CD14-positive monocyte (primary cell): Measurements from ENCODE around the gene GAN. TPM values are rescaled to one million over a fixed set of nuclear protein-coding genes. Genes with fewer than 3 reads are reported as not detected.
A peak's percentile ranks its signal among the peaks of the same experiment; 100 is the strongest.

Experiments used
- DNase-seq, 3 donors: peaks; one replicate each; pipeline ENCODE4 v3.0.0-alpha.2; 2011 to 2022
- H2AFZ ChIP-seq: 2 replicates; pipeline ENCODE4 v1.6.0; 2012; ENCODE audit warnings: mild to moderate bottlenecking, low read depth, low read length, inconsistent platforms; ENCODE audit not compliant: insufficient read depth, poor library complexity, severe bottlenecking
- H3K27ac ChIP-seq, 2 donors: 1 replicate in 1 of 2; 2 replicates in 1 of 2; pipeline ENCODE4 v1.5.1; 2012 to 2013; ENCODE audit warnings: low read length in 2 of 2, control low read depth in 1 of 2, inconsistent platforms in 1 of 2, low read depth in 1 of 2, mild to moderate bottlenecking in 1 of 2
- H3K27me3 ChIP-seq, 2 donors: one replicate each; pipeline versions ENCODE4 v1.6.0 to v1.6.1; 2011 to 2013; ENCODE audit warnings: low read length in 2 of 2; ENCODE audit not compliant: control insufficient read depth in 2 of 2, insufficient read depth in 2 of 2
- H3K36me3 ChIP-seq, 2 donors: replicated peaks in 1 of 2; 1 replicate in 1 of 2; 2 replicates in 1 of 2; pipeline versions ENCODE4 v1.5.1 to v1.6.1; 2012 to 2013; ENCODE audit warnings: low read length in 2 of 2, control low read depth in 1 of 2, inconsistent platforms in 1 of 2, mild to moderate bottlenecking in 1 of 2; ENCODE audit not compliant: insufficient read depth in 2 of 2, control insufficient read depth in 1 of 2
- H3K4me1 ChIP-seq, 2 donors: 1 replicate in 1 of 2; 2 replicates in 1 of 2; pipeline versions ENCODE4 v1.5.1 to v1.6.1; 2012 to 2013; ENCODE audit warnings: low read length in 2 of 2, control low read depth in 1 of 2, inconsistent platforms in 1 of 2, mild to moderate bottlenecking in 1 of 2, moderate library complexity in 1 of 2; ENCODE audit not compliant: insufficient read depth in 2 of 2, control insufficient read depth in 1 of 2
- H3K4me2 ChIP-seq: replicated peaks from 2 replicates; pipeline ENCODE3; 2012; ENCODE audit warnings: low read length, moderate library complexity, mild to moderate bottlenecking; ENCODE audit not compliant: poor library complexity, severe bottlenecking; ENCODE audit errors: extremely low read depth
- H3K4me3 ChIP-seq, 3 experiments: fragments of 200-600 bp in 1 of 3; sonication (generic) in 1 of 3; replicated peaks in 1 of 3; 1 replicate in 2 of 3; 2 replicates in 1 of 3; pipeline ENCODE4 v1.5.1; 2011 to 2013; ENCODE audit warnings: low read length in 3 of 3, mild to moderate bottlenecking in 3 of 3, control low read depth in 2 of 3, low read depth in 2 of 3, inconsistent platforms in 1 of 3, moderate library complexity in 1 of 3
- H3K79me2 ChIP-seq: 2 replicates; pipeline ENCODE4 v1.6.0; 2012; ENCODE audit warnings: mild to moderate bottlenecking, control low read depth, inconsistent platforms, low read length, moderate library complexity; ENCODE audit not compliant: insufficient read depth
- H3K9ac ChIP-seq: 2 replicates; pipeline ENCODE4 v1.6.0; 2017; ENCODE audit warnings: low read length, mild to moderate bottlenecking; ENCODE audit not compliant: insufficient read depth, poor library complexity, severe bottlenecking
- H3K9me3 ChIP-seq, 2 donors: replicated peaks in 1 of 2; 1 replicate in 1 of 2; 2 replicates in 1 of 2; pipeline versions ENCODE4 v1.5.1 to v1.6.1; 2012 to 2013; ENCODE audit warnings: low read length in 2 of 2, control low read depth in 1 of 2; ENCODE audit not compliant: control insufficient read depth in 1 of 2, insufficient read depth in 1 of 2
- H4K20me1 ChIP-seq: 2 replicates; pipeline ENCODE4 v1.6.0; 2012; ENCODE audit warnings: mild to moderate bottlenecking, low read length, control low read depth, moderate library complexity; ENCODE audit not compliant: insufficient read depth
- H3K27ac Mint-ChIP-seq, 7 donors: one replicate each; pipeline ENCODE4 v1.8.0; 2020; ENCODE audit warnings: mild to moderate bottlenecking in 7 of 7, mixed read lengths in 7 of 7, moderate library complexity in 6 of 7, inconsistent platforms in 2 of 7
- H3K27me3 Mint-ChIP-seq, 3 donors: one replicate each; pipeline ENCODE4 v1.8.0; 2021 to 2022; ENCODE audit warnings: low read depth in 3 of 3, mild to moderate bottlenecking in 3 of 3, mixed read lengths in 3 of 3, moderate library complexity in 3 of 3, inconsistent platforms in 1 of 3
- H3K36me3 Mint-ChIP-seq, 2 donors: one replicate each; pipeline ENCODE4 v1.8.0; 2020; ENCODE audit warnings: mixed read lengths in 2 of 2, inconsistent platforms in 1 of 2, mild to moderate bottlenecking in 1 of 2
- H3K4me1 Mint-ChIP-seq: one replicate; pipeline ENCODE4 v1.8.0; 2020; ENCODE audit warnings: mild to moderate bottlenecking, mixed read lengths
- H3K4me3 Mint-ChIP-seq, 2 donors: one replicate each; pipeline ENCODE4 v1.8.0; 2020; ENCODE audit warnings: mild to moderate bottlenecking in 2 of 2, mixed read lengths in 2 of 2, moderate library complexity in 1 of 2
- H3K9me3 Mint-ChIP-seq, 7 donors: one replicate each; pipeline ENCODE4 v1.8.0; 2020 to 2022; ENCODE audit warnings: mixed read lengths in 7 of 7, mild to moderate bottlenecking in 6 of 7, moderate library complexity in 6 of 7, inconsistent platforms in 2 of 7
- WGBS: methylation state at CpG from one replicate; pipeline ENCODE4 v1.1.5; 2013; ENCODE audit warnings: missing lambda C conversion rate; ENCODE audit not compliant: insufficient coverage; 5-methylcytosine and 5-hydroxymethylcytosine counted together
- intact Hi-C, 2 donors: fragments of 100-400 bp; cut with micrococcal nuclease; formaldehyde crosslinking; loops; one replicate each; pipeline versions ENCODE4 v1.15.0 to v1.15.1; 2023
- polyA plus RNA-seq, 3 donors: library from polyadenylated mRNA; depleted of rRNA in 1 of 3; unstranded in 2 of 3; stranded (reverse) in 1 of 3; fragments of 300-500 nt in 2 of 3; fragments of >200 nt in 1 of 3; fragmentation: Illumina TruSeq in 2 of 3; gene quantifications; 1 replicate in 2 of 3; 2 replicates in 1 of 3; pipeline ENCODE4 v1.2.3, GENCODE V29; 2012 to 2021
- TF ChIP-seq, protein P1 (sequence below): fragments of 200-600 bp; IDR thresholded peaks from one replicate; pipeline ENCODE4 v1.8.0; 2022; ENCODE audit warnings: antibody characterized with exemption, mild to moderate bottlenecking

Gene GAN
- polyA plus RNA-seq, 3 donors, result 0.89 to 1.2 (median 1.0) TPM

DNA sequence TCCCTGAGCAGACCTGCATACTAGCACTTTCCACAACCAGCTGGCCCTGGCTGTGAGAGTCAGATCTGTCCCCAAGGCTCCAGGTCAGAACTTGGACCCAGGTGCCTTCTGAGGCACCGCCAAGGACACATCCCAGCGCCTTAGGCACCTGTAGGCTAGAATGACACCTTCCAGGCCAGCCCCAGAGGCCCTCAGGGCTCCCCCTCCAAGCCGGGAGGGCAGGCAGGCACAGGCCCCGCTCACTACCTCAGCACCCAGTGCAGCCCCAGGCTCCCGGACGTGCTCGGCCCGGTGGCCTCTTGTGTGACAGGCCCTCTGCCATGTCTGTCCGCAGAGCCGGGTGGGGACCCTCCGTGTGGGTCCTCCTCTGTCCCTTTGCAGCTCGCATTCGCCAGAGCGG lies 73.6 kb downstream of the GAN start:
- Histone ChIP-seq H3K9me3 (no peaks in the 10 kb centered on the region), H3K4me3 (no peak overlapping the region), H4K20me1 (no peaks in the 10 kb centered on the region), H2AFZ (no peak overlapping the region), H3K9ac (no peak overlapping the region), H3K79me2 (no peaks in the 10 kb centered on the region), H3K27ac (no peak overlapping the region), H3K27me3 (no peaks in the 10 kb centered on the region), H3K4me1 (no peaks in the 10 kb centered on the region), H3K36me3 (peaks cover 7 to 22% of the 10 kb centered on the region in 2 donors), H3K4me2 (no peak overlapping the region)
- TF ChIP-seq, protein P1, sequence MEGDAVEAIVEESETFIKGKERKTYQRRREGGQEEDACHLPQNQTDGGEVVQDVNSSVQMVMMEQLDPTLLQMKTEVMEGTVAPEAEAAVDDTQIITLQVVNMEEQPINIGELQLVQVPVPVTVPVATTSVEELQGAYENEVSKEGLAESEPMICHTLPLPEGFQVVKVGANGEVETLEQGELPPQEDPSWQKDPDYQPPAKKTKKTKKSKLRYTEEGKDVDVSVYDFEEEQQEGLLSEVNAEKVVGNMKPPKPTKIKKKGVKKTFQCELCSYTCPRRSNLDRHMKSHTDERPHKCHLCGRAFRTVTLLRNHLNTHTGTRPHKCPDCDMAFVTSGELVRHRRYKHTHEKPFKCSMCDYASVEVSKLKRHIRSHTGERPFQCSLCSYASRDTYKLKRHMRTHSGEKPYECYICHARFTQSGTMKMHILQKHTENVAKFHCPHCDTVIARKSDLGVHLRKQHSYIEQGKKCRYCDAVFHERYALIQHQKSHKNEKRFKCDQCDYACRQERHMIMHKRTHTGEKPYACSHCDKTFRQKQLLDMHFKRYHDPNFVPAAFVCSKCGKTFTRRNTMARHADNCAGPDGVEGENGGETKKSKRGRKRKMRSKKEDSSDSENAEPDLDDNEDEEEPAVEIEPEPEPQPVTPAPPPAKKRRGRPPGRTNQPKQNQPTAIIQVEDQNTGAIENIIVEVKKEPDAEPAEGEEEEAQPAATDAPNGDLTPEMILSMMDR, result no peak
- WGBS, result 99% methylated on average over 13 of the region's 14 CpGs
- H3K4me3 Mint-ChIP-seq, result no peak overlapping the region
- H3K36me3 Mint-ChIP-seq, result peaks cover 36 to 37% of the 10 kb centered on the region in 2 donors
- H3K27ac Mint-ChIP-seq, result peak overlapping the region in 1 of 7 donors; percentile 35
- intact Hi-C loops, result no loop called here
- H3K27me3 Mint-ChIP-seq, result no peaks in the 10 kb centered on the region
- no peaks in the 10 kb centered on the region for H3K4me1 Mint-ChIP-seq
- no peak for DNase-seq
- H3K9me3 Mint-ChIP-seq, result no peaks in the 10 kb centered on the region

DNA sequence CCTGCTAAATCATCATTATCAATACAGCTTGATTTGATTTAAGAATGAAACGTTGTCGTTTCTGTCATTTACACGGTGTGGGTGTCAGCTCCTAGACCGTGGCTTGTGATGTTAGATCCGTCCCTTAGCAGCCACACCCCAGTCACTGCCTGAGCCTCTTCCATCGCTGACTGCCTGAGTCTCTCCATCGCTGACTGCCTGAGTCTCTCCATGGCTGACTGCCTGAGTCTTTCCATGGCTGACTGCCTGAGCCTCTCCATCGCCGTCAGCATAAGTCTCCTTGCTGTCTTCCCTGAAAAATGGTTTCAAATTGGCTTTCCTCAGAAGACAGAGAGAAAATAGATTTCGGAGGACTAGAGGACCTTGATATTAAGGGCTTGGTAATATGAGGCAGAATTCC lies 76.1 kb downstream of the GAN start:
- intact Hi-C loops, result no loop called here
- Histone ChIP-seq H3K9ac (no peak overlapping the region), H3K4me1 (no peaks in the 10 kb centered on the region), H3K4me3 (no peak overlapping the region), H3K9me3 (no peaks in the 10 kb centered on the region), H4K20me1 (no peaks in the 10 kb centered on the region), H3K36me3 (peaks cover 4 to 17% of the 10 kb centered on the region in 2 donors), H3K27me3 (no peaks in the 10 kb centered on the region), H3K4me2 (no peak overlapping the region), H2AFZ (no peak overlapping the region), H3K27ac (no peak overlapping the region), H3K79me2 (no peaks in the 10 kb centered on the region)
- no peak overlapping the region for H3K27ac Mint-ChIP-seq
- no peak overlapping the region for H3K4me3 Mint-ChIP-seq
- H3K27me3 Mint-ChIP-seq, result peaks cover 3 to 5% (median 4%) of the 10 kb centered on the region in 3 donors
- no peak for DNase-seq
- no peaks in the 10 kb centered on the region for H3K4me1 Mint-ChIP-seq
- peaks cover 32 to 34% of the 10 kb centered on the region in 2 donors for H3K36me3 Mint-ChIP-seq
- H3K9me3 Mint-ChIP-seq, result peaks cover 0 to 6% (median 4%) of the 10 kb centered on the region in 7 donors
- TF ChIP-seq, protein P1, result no peak
- WGBS, result 98% methylated on average over 9 of the region's 10 CpGs
